HG02870 (cell line): ENCODE data around the gene AIMP2.
A peak's percentile ranks its signal among the peaks of the same experiment; 100 is the strongest.
"Not testable (repeated sequence)": the region's sequence is repeated elsewhere in the genome, so short reads cannot be mapped to it uniquely, and the experiment has no call there.

Experiments used
- ATAC-seq: cut with Tn5 transposase; IDR thresholded peaks from one replicate; pipeline ENCODE4 v1.9.1; 2021; ENCODE audit warnings: mild to moderate bottlenecking, moderate library complexity; ENCODE audit not compliant: unreplicated experiment

AIMP2 gene

DNA sequence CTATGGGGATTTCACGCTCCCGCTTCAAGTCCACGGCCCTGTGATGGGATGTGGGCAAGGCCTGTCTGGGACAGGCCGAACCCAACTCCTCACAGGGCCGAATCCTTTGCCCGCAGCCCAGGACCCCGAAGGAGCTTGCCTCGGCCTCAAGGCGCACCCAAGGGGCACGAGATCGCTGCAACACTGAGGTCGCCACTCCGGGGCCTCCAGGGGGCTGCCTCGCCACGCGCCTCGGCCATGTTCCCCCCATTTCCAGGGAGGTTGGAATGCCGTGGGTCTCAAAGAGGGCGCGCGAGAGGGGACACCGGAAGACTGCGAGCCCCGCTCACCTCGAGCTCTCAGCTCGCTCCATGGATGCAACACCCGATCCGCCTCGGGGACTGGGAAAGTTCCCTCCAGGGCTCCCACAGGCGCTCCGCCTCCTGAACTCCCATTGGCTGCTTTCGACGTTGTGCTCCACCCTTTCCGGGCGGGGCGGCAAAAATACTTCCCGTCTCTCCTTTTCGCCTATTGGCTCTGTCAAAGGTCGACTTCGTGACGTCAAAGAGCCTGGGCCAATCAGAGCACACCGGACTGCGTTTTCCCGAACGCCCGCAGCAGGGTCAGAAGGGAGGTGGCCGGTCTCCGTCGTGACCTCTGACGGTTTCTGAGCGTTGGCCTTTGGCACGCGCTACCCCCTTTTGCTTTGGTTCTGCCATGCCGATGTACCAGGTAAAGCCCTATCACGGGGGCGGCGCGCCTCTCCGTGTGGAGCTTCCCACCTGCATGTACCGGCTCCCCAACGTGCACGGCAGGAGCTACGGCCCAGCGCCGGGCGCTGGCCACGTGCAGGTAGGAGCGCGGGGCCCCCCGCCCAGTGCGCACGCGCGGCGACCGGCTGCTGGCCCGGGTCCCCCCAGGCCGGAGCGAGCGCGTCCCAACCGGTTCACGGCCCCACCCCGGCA is at the start of gene AIMP2, which contains the start of gene PMS2:
TSS of gene AIMP2 (plus strand) at position 605 of the 944 bp plus-strand sequence. CDS start at position 697, 92 bp downstream.
TSS of gene PMS2 (minus strand) at position 382 of the 944 bp plus-strand sequence. CDS start at position 352, 30 bp downstream.
- ATAC-seq, result peak; percentile 93

DNA sequence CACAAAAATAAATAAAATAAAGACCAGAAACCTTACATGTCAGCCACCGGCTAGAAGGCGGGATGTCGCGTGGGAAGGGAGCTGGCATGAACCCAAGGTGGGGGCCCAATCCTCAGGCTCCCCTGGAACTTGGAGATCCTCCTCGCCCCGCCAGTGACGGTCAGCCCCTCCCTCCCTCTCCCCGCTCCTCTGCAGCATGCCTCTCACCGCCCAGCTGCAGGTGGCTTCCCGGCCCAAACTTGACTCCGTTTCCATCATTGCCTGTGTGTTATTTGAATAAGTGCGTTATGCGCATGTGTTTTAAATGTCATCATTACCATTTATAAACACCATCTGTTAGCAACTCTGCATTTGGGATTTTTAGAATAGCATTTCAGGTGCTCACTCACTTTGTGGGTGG is 45.9 kb upstream of the AIMP2 start:
- not testable (repeated sequence) for ATAC-seq

DNA sequence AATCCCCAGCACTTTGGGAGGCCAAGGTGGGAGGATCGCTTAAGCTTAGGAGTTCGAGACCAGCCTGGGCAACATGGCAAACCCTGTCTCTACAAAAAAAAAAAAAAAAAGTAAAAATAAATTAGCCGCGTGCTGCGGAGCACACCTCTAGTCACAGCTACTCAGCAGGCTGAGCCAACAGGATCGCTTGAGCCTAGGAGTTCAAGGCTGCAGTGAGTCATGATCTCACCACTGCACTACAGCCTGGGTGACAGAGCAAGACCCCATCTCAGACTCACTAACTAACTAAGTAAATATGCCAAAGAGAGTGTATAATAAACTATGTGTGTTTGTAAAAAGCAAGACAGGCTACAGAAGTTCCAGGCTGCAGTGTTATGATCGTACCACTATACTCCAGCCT is 45.3 kb upstream of the AIMP2 start:
- not testable (repeated sequence) for ATAC-seq

DNA sequence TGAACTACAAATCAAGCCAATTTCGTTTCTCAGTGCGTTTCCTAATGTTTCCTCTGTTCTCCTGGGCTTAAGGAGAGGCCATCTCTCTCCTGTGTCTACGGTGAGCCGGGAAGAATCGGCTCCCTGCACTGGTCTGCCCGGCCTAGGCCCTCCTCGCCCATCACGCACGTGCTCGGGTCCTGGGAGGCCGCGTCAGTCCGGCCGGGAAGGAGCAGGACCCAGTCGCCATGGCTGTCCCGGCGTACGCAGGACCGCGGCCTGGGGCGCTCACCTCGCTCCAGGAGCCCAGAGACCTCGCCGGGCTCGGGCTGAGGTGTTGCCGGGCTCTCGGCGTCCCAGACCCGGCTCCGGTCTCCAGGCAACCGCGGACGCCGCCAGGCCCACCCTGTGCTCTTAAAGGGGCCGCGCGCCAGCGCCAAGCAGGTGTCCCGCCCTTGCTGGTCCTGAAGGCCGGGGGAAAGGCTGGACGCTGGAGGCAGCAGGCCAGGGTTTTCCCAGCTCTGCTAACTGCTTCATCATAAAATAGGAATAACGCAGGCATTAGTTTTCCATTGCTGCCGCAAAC is 38.6 kb upstream of the AIMP2 start, which contains the start of gene RSPH10B:
TSS of gene RSPH10B (minus strand) at position 343 of the 565 bp plus-strand sequence. CDS start 3,573 bp downstream, outside the sequence.
- not testable (repeated sequence) for ATAC-seq

DNA sequence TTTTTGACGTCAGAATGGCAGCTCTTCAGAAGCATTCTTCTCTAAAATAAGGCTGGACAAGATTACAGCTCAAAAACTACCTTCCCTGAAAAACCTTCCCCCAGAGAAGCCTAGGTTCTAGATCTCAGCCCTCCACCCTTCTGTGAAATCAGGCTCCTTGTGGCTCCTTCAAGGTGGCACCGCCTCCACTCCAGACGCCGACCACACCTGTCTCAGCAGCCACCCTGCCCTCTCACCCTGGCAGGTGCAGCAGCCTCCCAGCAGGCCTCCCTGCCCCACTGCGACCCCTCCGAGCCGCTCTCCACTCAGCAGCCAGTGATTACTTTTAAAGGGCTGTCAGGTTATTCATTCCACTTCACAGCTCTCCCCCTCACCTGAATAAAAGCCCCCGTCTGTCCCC is 35.5 kb upstream of the AIMP2 start:
- ATAC-seq, result not testable (repeated sequence)

DNA sequence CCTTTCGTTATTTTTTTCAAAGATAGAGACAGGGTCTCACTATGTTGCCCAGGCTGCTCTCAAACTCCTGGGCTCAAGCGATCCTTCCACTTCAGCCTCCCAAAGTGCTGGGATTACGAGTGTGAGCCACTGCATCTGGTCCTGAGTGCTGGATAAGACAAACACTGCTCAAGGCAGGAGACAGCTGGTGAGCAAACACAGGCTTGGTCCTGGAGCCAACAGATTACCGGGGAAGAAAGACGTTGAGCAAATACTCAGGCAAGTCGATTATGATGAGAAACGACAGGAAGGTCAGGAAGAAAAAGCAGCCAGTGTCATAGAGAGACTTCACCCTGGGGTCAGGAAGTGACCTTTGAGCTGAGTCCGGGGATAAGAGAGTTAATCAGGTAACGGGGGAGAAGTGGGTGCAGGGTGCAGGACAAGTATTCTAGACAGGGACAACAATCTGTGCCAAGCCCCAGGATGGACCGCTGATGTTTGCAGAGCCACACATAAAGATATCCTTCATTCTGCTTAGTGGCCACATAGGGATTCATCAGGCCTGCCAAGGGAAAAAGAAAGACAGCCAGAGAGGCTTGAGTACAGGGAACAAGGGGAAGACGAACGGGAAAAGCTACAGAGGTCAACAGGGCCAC is 29.3 kb upstream of the AIMP2 start:
- not testable (repeated sequence) for ATAC-seq

DNA sequence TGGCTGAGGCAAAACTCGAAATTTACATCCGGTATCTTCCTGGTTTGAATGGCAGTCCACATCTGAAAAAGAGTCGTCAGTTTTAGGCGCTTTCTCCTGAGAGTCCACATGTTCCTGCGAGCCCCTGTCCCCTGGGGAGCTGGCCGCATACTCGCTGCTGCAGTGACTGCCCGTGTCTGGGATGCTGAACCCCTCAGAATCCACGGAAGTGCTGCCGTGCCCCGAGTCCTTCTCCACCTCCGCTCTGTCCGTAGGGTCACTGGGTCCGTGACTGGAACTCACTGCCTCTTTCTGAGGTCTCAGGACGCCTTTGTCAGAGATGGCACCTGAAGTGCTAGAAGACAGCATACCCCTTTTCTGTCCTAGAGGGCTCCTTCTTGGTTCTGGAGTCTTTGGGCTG is 22.0 kb upstream of the AIMP2 start:
- ATAC-seq, result not testable (repeated sequence)

DNA sequence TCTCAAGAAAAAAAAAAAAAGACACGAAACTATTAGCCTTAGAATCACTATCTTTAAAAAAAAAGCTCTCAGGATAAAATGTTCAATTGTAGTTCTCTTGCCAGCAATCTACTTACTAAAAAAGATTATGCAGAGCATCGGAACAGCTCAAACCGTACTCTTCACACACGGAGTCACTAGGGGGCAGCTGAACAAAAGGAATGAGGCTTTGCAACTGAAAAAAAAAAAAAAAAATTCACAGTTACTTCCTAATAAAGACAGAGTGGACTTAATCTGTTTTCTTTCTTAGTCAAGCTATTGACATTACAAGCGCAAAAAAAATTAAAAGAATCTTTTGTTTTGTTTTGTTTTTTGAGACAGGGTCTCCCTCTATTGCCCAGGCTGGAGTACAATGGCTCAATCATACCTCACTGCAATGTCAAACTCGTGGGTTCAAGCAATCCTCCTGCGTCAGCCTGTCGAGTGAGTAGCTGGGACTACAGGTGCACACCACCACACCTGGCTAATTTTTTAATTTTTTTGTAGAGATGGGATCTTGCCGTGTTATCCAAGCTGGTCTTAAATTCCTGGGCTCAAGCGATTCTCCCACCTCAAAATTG is 11.8 kb upstream of the AIMP2 start:
- no peak for ATAC-seq

DNA sequence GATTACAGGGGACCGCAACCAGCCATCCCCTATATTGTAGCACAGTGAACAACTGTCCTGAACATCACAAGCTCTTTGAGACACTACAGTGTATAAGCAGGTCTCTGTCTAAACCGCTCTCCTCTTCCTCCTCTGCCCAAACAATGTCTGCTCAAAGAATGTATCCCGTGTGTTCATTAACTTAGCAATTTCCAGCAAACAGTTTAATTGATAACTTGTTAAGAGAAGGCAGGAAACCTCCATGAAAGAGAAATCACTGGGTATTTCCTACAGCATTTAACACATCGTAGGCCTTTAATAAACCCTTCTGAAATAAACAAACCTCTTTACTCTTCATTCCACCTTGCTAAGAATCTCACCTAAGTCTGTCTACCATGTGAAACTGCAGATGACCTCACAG is 1.7 kb upstream of the AIMP2 start:
- no peak for ATAC-seq

DNA sequence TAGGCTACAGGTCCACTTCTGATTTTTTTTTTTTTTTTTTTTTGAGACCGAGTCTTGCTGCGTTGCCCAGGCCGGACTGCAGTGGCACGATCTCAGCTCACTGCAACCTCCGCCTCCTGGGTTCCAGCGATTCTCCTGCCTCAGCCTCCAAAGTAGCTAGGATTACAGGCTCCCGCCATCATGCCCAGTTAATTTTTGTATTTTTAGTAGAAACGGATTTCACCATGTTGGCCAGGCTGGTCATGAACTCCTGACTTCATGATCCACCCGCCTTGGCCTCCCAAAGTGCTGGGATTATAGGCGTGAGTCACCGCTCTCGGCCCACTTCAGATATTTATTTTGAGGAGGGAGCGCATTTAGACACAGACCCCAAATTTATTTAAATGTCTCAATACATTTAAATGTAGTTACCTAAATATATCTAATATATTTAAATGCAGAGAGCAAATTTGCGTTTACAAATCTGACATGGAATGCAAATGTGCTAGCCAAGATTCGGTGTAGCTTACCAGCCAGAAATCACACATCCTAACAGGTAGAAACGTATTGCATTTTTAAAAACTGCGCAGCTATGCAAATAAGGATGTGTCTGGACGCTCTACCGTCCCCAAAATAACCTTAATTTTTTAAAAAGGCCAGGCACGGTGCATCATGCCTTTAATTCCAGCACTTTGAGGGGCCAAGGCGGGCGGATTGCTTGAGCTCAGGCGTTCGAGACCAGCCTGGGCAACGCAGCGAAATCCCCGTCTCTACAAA is 1.1 kb upstream of the AIMP2 start:
- not testable (repeated sequence) for ATAC-seq

DNA sequence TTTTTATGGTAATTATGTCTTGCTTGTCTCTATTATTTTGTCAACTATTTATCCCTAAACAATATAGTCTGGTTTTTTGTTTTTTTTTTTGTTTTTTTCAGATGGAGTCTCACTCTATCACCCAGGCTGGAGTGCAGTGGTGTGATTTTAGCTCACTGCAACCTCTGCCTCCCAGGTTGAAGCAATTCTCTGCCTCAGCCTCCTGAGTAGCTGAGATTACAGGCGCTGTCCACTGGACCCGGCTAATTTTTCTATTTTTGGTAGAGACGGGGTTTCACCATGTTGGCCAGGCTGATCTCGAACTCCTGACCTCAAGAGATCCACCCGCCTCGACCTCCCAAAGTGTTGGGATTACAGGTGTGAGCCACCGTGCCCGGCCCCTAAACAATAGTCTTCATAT is 1.3 kb downstream of the AIMP2 start:
- ATAC-seq, result not testable (repeated sequence)

DNA sequence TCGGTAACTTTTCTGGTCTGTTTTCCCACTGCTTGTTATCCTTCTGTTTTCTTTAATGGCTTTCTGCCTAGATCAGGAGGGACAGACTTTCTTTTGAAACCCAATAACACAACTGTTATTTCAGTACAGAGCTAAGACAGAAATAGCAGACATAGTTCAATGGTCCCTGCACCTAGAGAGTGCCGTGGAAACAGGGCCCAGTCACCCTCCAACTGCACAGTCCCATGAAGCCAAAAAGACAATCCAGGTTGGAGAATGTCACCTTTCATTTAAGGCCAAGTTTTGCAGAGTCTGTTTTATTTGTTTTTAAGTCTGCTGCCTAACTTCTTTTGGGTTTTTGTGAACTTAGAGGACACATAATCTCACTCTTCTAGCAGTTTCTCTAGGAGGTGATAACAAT is 2.5 kb downstream of the AIMP2 start:
- no peak for ATAC-seq

DNA sequence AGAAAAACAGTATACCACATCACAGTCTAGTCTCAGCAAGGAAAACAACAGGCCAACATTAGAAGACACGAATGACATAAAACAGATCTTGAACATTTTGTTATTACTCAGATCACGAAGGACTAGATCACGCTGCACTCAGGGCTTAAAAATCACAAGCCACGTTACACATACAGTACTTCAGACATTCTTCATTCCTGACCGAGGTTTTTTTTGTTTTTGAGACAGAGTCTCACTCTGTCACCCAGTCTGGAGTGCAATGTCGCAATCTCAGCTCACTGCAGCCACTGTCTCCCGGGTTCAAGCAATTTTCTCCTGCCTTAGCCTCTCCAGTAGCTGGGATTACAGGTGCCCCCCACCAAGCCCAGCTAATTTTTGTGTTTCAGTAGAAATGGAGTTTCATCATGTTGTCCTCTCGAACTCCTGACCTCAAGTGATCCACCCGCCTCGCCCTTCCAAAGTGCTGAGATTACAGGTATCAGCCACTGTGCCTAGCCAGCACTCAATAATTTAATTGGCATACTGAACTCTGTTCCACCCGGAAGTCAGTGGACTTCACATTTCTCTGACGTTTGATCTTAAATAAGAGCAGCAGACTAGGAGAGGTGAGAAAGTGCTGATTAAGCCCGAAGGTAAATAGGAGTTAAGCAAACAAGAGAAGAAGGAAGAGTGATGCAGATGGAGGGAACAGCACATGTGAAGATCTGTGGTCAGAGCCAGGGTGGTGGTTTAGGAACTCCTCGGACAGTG is 3.5 kb downstream of the AIMP2 start:
- no peak for ATAC-seq

DNA sequence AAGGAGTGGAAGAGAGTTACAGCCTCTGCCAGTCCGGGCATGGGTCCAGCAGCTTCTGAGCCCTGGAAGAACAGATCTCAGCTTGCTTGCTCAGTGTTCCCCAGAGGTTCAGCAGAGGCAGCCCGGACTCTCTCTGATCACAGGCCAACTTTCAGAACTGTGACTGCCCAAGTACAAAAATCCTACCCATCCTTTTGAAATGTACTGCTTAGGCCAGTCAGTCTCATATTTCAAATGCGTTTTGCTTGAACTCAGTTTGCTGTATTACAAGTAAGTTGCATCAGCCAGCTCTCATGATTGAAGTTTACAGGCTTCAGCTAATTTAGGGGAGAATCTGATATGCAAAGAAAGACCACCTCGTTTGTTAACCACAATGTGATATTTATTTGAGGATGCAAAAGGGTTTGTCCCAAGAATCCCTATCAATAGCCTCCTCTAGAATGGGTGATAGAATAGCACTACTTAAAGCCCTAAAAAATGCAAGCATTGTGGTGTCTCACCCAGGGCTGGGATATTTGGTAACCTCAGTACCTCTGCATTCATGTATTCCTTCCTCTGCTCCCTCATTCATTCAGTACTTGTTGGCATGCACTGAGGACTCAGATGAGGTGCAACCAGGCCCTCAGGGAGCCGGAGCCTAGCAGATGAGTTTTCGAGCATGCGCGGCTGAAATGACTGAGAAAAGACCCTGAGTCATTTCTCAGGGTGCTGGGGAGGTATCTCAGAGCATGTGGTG is 7.0 kb downstream of the AIMP2 start:
- no peak for ATAC-seq

DNA sequence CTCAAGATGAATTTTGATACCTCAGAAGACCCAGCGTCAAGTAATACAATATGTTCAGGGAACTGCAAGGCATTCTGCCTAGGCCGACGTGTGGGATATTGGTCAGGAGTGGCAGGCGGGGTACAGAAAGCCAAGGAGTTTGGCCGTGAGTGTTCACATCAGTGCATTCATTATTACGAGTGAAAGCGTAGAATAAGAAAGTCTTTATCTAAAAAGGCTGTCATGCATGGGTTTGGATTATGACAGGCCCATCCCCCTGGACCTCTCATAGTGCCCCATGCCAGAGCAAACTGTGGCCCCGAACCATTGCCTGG is 7.5 kb downstream of the AIMP2 start:
- no peak for ATAC-seq

DNA sequence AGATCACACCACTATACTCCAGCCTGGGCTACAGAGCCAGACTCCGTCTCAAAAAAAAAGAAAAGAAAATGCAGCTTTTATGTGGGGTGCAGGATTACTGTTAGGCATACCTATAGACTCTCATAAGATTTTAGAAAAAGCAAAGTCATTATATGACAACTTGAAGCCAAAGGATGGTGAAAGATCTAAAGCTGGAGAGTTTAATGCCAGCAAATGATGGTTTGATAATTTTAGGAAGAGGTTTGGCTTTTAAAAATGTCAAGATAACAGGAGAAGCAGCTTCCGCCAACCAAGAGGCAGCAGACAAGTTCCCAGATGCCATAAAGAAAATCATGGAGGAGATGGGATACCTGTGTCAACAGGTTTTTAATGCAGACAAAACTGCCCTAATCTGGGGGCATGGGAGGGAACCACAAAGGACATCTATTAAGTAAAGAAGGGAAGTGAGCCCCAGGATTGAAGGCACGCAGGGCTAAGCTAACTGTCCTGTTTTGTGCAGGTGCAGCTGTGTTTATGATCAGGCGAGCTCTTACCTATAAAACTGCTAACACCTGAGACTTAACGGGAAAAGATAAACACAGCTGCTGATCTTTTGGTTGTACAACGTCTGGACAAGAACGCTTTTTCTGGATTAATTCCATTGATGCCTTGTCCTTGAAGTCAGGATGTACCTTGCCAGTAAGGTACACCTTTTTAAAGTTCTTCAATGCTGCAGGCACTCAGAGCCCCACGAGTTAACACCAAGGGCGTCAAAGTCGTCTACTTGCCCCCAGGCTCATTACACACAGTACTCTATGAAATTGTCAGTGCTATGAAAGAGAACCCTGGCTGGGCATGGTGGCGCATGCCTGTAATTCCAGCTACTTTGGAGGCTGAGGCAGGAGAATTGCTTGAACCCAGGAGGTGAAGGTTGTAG is 11.6 kb downstream of the AIMP2 start:
- no peak for ATAC-seq

DNA sequence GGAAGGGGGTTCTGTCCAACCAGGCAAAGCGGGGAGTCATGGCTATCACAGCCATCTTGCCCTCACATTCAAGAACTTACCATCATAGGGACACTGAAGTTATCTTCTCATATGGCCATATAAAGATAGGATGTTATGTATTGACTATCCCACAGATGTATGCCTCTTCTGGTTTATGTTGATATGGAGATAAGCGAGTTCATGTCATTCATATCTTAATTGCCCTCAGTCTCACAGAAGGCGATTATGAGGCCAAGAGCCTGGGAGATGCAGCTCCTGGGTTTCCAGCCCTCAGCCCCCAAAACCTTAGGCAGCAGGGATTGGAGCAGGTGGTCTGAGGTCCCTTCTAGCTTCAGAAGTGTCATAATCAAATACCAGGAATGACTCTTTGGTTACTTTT is 13.6 kb downstream of the AIMP2 start:
- no peak for ATAC-seq

DNA sequence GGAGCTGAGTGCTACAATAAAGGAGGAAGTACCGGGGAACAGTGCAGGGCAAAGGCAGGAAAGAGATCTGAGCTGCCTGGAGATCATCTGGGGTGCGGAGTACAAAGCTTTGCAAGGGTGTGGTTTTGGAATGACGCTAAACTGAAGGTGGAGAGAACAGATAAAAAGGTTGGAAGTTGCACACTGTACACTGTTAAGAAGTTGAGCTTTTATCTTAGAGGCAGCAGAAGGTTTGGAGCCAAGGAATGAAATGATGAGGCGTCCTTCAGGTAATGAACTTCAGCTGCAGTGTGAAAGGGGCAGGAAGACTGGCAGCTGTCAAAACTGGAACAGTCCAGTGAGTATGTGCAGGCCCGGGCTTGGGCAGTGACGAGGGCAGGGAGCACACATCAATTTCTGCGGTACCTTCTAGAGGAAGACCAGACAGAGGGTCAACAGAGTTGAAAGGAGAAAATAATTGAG is 14.9 kb downstream of the AIMP2 start:
- no peak for ATAC-seq
